ENCODE measurements around the gene C6orf58.
A peak's percentile ranks its signal among the peaks of the same experiment; 100 is the strongest.
"Not testable (repeated sequence)": the region's sequence is repeated elsewhere in the genome, so short reads cannot be mapped to it uniquely, and the experiment has no call there.

The C6orf58 gene

GRCh38 chr6:127592964-127593363 is 16.0 kb downstream of the C6orf58 start:
- no peak for DNase-seq

DNA sequence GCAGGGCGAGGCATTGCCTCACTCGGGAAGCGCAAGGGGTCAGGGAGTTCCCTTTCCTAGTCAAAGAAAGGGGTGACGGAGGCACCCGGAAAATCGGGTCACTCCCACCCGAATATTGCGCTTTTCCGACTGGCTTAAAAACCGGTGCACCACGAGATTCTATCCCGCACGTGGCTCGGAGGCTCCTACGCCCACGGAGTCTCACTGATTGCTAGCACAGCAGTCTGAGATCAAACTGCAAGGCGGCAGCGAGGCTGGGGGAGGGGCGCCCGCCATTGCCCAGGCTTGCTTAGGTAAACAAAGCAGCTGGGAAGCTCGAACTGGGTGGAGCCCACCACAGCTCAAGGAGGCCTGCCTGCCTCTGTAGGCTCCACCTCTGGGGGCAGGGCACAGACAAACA is 16.5 kb downstream of the C6orf58 start:
- DNase-seq, result not testable (repeated sequence)

DNA sequence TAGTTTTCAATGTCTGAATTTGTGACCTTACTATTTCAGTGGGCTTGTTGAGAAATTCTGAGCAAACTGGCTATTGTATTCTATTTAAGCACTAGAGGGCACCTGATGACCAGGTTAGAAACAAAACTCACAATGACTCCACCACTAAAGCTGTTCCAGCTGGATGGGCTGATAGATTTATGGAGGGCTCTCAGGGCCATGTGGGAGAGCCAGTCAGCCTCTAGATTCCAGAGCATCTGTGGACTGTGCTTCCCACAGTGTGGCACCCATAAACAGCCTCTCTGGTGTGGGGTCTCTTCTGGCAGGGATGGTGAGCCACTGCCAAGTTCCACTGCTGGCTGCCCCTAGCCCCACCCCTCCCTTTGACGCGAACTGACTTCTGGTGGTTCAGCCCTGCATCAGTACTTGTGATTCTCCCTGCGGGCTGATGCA is 29.2 kb downstream of the C6orf58 start:
- DNase-seq, result no peak

DNA sequence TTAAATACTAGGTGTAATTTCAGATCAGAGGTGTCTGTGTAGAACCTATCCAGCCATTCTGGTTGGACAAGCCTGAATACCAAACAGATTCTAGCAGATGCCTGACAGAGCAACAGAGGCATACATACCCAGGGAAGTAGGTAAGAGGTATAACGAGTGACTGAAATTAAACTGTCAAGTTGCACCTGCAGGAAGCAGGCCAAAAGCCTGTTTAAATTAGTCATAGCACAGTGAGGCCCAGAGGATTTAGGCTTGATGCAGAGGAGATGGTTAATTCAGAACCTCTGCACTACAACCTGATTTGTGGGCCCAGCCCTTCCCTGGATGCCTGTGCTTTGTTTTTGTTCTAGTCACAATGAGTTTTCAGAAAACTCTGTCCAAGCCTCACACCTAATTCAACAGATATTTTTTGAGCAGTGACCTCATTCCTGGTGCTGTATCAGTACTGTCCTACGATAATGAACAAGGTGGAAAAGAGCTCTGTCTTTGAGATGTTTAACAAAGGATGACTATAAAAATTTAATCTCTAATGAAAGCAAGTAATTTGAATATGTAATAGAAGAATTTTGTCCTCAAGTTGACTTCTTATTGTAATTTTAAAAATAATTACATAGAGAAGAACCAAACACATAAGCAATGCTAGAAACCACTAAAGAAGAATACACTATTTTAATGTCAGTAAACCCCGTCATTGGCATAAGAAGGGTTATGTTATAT is 31.7 kb downstream of the C6orf58 start:
- no peak for DNase-seq

- DNase-seq, result peak; percentile 52
Observed at GRCh38 chr6:127618729-127619128, 41.8 kb downstream of the C6orf58 start.

- no peak for DNase-seq
Observed at GRCh38 chr6:127630800-127631199, 53.8 kb downstream of the C6orf58 start.

DNA sequence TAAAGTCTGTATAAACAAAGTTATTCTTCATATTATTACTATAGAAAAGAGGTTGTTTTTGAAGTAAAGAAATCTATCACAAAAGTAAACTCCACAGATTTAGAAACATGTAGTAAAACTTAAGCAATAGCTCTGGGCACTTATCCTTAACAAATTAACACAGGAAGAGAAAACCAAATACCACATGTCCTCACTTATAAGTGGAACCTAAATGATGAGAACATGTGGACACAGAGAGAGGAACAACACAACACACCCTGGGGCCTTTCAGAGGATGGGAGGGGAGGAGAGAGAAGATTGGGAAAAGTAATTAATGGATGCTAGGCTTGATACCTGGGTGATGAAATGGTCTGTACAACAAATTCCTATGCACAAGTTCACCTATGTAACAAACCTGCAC is 57.2 kb downstream of the C6orf58 start:
- no peak for DNase-seq

GRCh38 chr6:127635091-127635490 is 58.1 kb downstream of the C6orf58 start:
- no peak for DNase-seq

- DNase-seq, result no peak
Observed at GRCh38 chr6:127637830-127638409, 60.9 kb downstream of the C6orf58 start.
